Thyroid gland (tissue), 4 donors: Measurements from ENCODE around the gene SAMD1.

Source experiments
- CTCF ChIP-seq, 6 experiments: fragments of 200-600 bp in 3 of 6; fragments of 450-650 bp in 3 of 6; sonication (generic) in 3 of 6; IDR thresholded peaks; one replicate each; pipeline ENCODE4 v1.5.1; 2016 to 2019; ENCODE audit warnings: antibody characterized with exemption in 6 of 6, mild to moderate bottlenecking in 2 of 6, inconsistent platforms in 1 of 6, moderate library complexity in 1 of 6
- POLR2A ChIP-seq, 2 donors: fragments of 450-650 bp; IDR thresholded peaks; one replicate each; pipeline ENCODE4 v1.6.1; 2017; ENCODE audit warnings: antibody characterized with exemption in 2 of 2, mild to moderate bottlenecking in 2 of 2, moderate library complexity in 1 of 2

GRCh38 chr19:14088634-14089411 is 1.7 kb downstream of the SAMD1 start:
- TF ChIP-seq CTCF (IDR thresholded peaks at IDR 0.05) (no peak), POLR2A (IDR thresholded peaks at IDR 0.05) (no peak)
